ENCODE measurements around the gene ENGASE. TPM values are rescaled to one million over a fixed set of nuclear protein-coding genes. Genes with fewer than 3 reads are reported as not detected.

The ENGASE gene
- total and polyA plus RNA-seq, 2 donors (not counting 1 experiment from before 2014, with no cell fraction given), result 92.1 to 122 TPM

DNA sequence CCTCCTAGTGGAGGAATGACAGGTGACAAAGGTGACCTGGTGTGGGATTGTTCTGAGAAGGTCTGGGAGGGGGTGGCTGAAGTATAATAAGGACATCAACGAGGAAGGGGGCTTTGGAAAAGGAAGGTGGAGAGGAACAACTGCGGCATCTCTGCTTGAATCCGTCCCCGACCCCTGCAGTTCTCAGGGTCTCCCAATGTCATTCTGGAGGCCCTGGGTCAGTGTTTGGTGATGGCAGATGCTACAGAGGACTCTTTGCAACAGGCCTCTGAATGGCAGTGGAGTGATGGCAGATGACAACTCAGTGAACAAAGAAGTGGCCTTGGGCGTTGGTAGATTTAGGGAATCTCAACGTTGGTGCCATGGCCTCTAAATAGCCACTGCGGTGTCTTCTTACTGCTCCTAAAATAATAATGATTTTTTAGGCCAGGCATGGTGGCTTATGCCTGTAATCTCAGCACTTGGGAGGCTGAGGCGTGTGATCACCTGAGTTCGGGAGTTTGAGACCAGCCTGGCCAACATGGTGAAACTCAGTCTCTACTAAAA, 1.3 kb downstream of the ENGASE start:
- Mint-ChIP-seq H3K27ac (peak overlapping the region; percentile 59), H3K4me3 (peak overlapping the region; percentile 88), H3K27me3 (no peaks in the 10 kb centered on the region), H3K9me3 (ENCODE audit: insufficient read depth) (no peaks in the 10 kb centered on the region), H3K4me1 (peaks cover 10% of the 10 kb centered on the region)
- H4K20me1 ChIP-seq (ENCODE audit: control insufficient read depth, insufficient read depth, low read length, poor library complexity, severe bottlenecking), result no peaks in the 10 kb centered on the region
- peak overlapping the region; percentile 91 for H3K9ac ChIP-seq (ENCODE audit: low read length)
- peaks cover 0 to 13% of the 10 kb centered on the region in 2 experiments for H3K36me3 ChIP-seq (replicated peaks in 1 of 2; ENCODE audit: control extremely low read depth in 1 of 2, control insufficient read depth in 1 of 2, extremely low read depth in 1 of 2, insufficient read depth in 2 of 2, low read length in 1 of 2)
- ChIA-PET POLR2A (no interaction called here), CTCF (interaction anchor here (3.4 kb wide), 1 partner anchor 316 kb away, joined by 21 read pairs; no protein-coding TSS in a partner anchor)
- no peaks in the 10 kb centered on the region for H3K9me3 ChIP-seq (ENCODE audit: control extremely low read depth in 1 of 3, control insufficient read depth in 2 of 3, insufficient read depth in 1 of 3, low read length in 2 of 3)
- TF ChIP-seq EZH2 (IDR thresholded peaks at IDR 0.05; ENCODE audit: borderline replicate concordance, insufficient read depth, low read depth, low read length, poor library complexity, severe bottlenecking), result no peak
- 89% methylated on average over 9 of the region's 9 CpGs for WGBS (ENCODE audit: insufficient coverage)
- ATAC-seq (ENCODE audit: low read depth), result no peak
- H3K4me1 ChIP-seq (ENCODE audit: control insufficient read depth in 2 of 2, insufficient read depth in 2 of 2, low read length in 2 of 2), result peaks cover 11 to 18% of the 10 kb centered on the region in 2 donors
- H3K4me3 ChIP-seq (ENCODE audit: control extremely low read depth in 1 of 5, extremely low read depth in 1 of 5, insufficient read depth in 1 of 5, low read depth in 2 of 5, low read length in 4 of 5), result peak overlapping the region in 1 of 5 experiments; percentile 66
- intact Hi-C loops (cut with micrococcal nuclease), result loop anchor here (2.0 kb wide), 1 partner anchor 67 kb away; the partner anchor contains the start of gene CANT1
- peak overlapping the region; percentile 95 for H2AFZ ChIP-seq (ENCODE audit: insufficient read depth, low read depth, low read length, poor library complexity, severe bottlenecking)
- H3K27ac ChIP-seq (ENCODE audit: low read length in 2 of 2), result peak overlapping the region in 1 of 2 donors; percentile 70
- H3K27me3 ChIP-seq (replicated peaks in 1 of 4; ENCODE audit: control extremely low read depth in 1 of 4, control insufficient read depth in 3 of 4, insufficient read depth in 4 of 4, low read length in 3 of 4), result no peaks in the 10 kb centered on the region
- no peak for DNase-seq
- no peaks in the 10 kb centered on the region for H3K79me2 ChIP-seq (ENCODE audit: control insufficient read depth, insufficient read depth, low read length)
- H3K4me2 ChIP-seq (replicated peaks; ENCODE audit: low read depth, low read length, poor library complexity, severe bottlenecking), result peak overlapping the region; percentile 99

DNA sequence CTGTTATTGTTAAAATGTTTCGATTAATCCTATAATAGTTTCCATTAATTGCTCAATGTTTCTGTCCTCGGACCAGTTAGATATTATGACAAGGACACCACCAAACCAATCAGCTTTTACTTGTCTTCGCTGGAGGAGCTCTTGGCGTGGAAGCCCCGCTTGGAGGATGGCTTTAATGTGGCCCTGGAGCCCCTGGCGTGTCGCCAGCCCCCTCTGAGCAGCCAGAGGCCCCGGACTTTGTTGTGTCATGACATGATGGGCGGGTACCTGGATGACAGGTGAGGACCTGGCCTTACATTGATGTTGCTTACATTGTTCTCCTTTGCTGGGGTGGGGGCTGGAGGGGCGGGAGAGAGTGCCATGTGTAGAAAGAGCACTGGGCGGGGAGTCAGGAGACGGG, 3.0 kb downstream of the ENGASE start:
- Histone ChIP-seq H3K4me3 (ENCODE audit: control extremely low read depth in 1 of 5, extremely low read depth in 1 of 5, insufficient read depth in 1 of 5, low read depth in 2 of 5, low read length in 4 of 5) (no peak overlapping the region), H3K4me1 (ENCODE audit: control insufficient read depth in 2 of 2, insufficient read depth in 2 of 2, low read length in 2 of 2) (peaks cover 11 to 18% of the 10 kb centered on the region in 2 donors), H4K20me1 (ENCODE audit: control insufficient read depth, insufficient read depth, low read length, poor library complexity, severe bottlenecking) (no peaks in the 10 kb centered on the region), H3K27me3 (replicated peaks in 1 of 4; ENCODE audit: control extremely low read depth in 1 of 4, control insufficient read depth in 3 of 4, insufficient read depth in 4 of 4, low read length in 3 of 4) (no peaks in the 10 kb centered on the region), H3K4me2 (replicated peaks; ENCODE audit: low read depth, low read length, poor library complexity, severe bottlenecking) (no peak overlapping the region), H3K9me3 (ENCODE audit: control extremely low read depth in 1 of 3, control insufficient read depth in 2 of 3, insufficient read depth in 1 of 3, low read length in 2 of 3) (no peaks in the 10 kb centered on the region), H3K27ac (ENCODE audit: low read length in 2 of 2) (no peak overlapping the region), H3K36me3 (replicated peaks in 1 of 2; ENCODE audit: control extremely low read depth in 1 of 2, control insufficient read depth in 1 of 2, extremely low read depth in 1 of 2, insufficient read depth in 2 of 2, low read length in 1 of 2) (peaks cover 0 to 15% of the 10 kb centered on the region in 2 experiments), H3K79me2 (ENCODE audit: control insufficient read depth, insufficient read depth, low read length) (no peaks in the 10 kb centered on the region), H3K9ac (ENCODE audit: low read length) (no peak overlapping the region), H2AFZ (ENCODE audit: insufficient read depth, low read depth, low read length, poor library complexity, severe bottlenecking) (no peak overlapping the region)
- intact Hi-C loops (cut with micrococcal nuclease), result no loop called here
- ATAC-seq (ENCODE audit: low read depth), result no peak
- DNase-seq, result no peak
- Mint-ChIP-seq H3K27ac (no peak overlapping the region), H3K9me3 (ENCODE audit: insufficient read depth) (no peaks in the 10 kb centered on the region), H3K4me1 (peaks cover 10% of the 10 kb centered on the region), H3K4me3 (no peak overlapping the region), H3K27me3 (no peaks in the 10 kb centered on the region)
- TF ChIP-seq, protein P1, sequence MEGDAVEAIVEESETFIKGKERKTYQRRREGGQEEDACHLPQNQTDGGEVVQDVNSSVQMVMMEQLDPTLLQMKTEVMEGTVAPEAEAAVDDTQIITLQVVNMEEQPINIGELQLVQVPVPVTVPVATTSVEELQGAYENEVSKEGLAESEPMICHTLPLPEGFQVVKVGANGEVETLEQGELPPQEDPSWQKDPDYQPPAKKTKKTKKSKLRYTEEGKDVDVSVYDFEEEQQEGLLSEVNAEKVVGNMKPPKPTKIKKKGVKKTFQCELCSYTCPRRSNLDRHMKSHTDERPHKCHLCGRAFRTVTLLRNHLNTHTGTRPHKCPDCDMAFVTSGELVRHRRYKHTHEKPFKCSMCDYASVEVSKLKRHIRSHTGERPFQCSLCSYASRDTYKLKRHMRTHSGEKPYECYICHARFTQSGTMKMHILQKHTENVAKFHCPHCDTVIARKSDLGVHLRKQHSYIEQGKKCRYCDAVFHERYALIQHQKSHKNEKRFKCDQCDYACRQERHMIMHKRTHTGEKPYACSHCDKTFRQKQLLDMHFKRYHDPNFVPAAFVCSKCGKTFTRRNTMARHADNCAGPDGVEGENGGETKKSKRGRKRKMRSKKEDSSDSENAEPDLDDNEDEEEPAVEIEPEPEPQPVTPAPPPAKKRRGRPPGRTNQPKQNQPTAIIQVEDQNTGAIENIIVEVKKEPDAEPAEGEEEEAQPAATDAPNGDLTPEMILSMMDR (IDR thresholded peaks at IDR 0.05), result no peak
- TF ChIP-seq EZH2 (IDR thresholded peaks at IDR 0.05; ENCODE audit: borderline replicate concordance, insufficient read depth, low read depth, low read length, poor library complexity, severe bottlenecking), result no peak
- ChIA-PET POLR2A (no interaction called here), CTCF (interaction anchor here (0.8 to 1.1 kb wide), 2 partner anchors 15 to 316 kb away, joined by 3 to 5 read pairs; no protein-coding TSS in a partner anchor)
- WGBS (ENCODE audit: insufficient coverage), result 93% methylated on average over 12 of the region's 12 CpGs
